NCI-H748 (cell line): ENCODE measurements around the gene KIF16B.
"Not testable (repeated sequence)": the region's sequence is repeated elsewhere in the genome, so short reads cannot be mapped to it uniquely, and the experiment has no call there.

Experiments
- DNase-seq: peaks from one replicate; lab custom pipeline; 2025; ENCODE audit not compliant: unreplicated experiment; lab: John Stamatoyannopoulos, UW

Gene KIF16B

GRCh38 chr20:16526433-16527380 is 46.5 kb downstream of the KIF16B start:
- no peak for DNase-seq

GRCh38 chr20:16522651-16523050 is 50.6 kb downstream of the KIF16B start:
- DNase-seq, result not testable (repeated sequence)

- DNase-seq, result no peak
Measured at GRCh38 chr20:16520154-16520553, 53.1 kb downstream of the KIF16B start.

GRCh38 chr20:16519673-16520072 is 53.6 kb downstream of the KIF16B start:
- not testable (repeated sequence) for DNase-seq

- DNase-seq, result no peak
Measured at GRCh38 chr20:16518784-16519084, 54.5 kb downstream of the KIF16B start.

GRCh38 chr20:16517946-16518783 is 55.1 kb downstream of the KIF16B start:
- DNase-seq, result peak; percentile 54

GRCh38 chr20:16516794-16517193 is 56.5 kb downstream of the KIF16B start:
- DNase-seq, result no peak

GRCh38 chr20:16515046-16515445 is 58.2 kb downstream of the KIF16B start:
- DNase-seq, result no peak

- DNase-seq, result no peak
Measured at GRCh38 chr20:16514140-16514539, 59.1 kb downstream of the KIF16B start.

GRCh38 chr20:16505894-16506293 is 67.4 kb downstream of the KIF16B start:
- DNase-seq, result no peak

- no peak for DNase-seq
Measured at GRCh38 chr20:16501301-16501700, 71.9 kb downstream of the KIF16B start.

GRCh38 chr20:16500197-16500596 is 73.1 kb downstream of the KIF16B start:
- no peak for DNase-seq

GRCh38 chr20:16498526-16499253 is 74.6 kb downstream of the KIF16B start:
- DNase-seq, result no peak

- no peak for DNase-seq
Measured at GRCh38 chr20:16497896-16498295, 75.4 kb downstream of the KIF16B start.

GRCh38 chr20:16493486-16493885 is 79.8 kb downstream of the KIF16B start:
- DNase-seq, result no peak

- DNase-seq, result no peak
Measured at GRCh38 chr20:16491294-16491905, 81.8 kb downstream of the KIF16B start.

GRCh38 chr20:16490696-16491095 is 82.6 kb downstream of the KIF16B start:
- DNase-seq, result no peak

- no peak for DNase-seq
Measured at GRCh38 chr20:16488616-16489015, 84.6 kb downstream of the KIF16B start.

GRCh38 chr20:16488086-16488485 is 85.2 kb downstream of the KIF16B start:
- DNase-seq, result no peak

GRCh38 chr20:16486532-16486931 is 86.7 kb downstream of the KIF16B start:
- DNase-seq, result no peak

- DNase-seq, result no peak
Measured at GRCh38 chr20:16485401-16485800, 87.8 kb downstream of the KIF16B start.
